MG63 (cell line): ENCODE data around the gene UBE4A. TPM values are rescaled to one million over a fixed set of nuclear protein-coding genes. Genes with fewer than 3 reads are reported as not detected.

Experiments used
- DNase-seq: peaks from one replicate; pipeline ENCODE4 v3.0.0-alpha.2; 2020
- H3K27me3 ChIP-seq: fragments of 250-450 bp; sonication (Bioruptor Pico); 2 replicates; pipeline ENCODE4 v1.5.1; 2020; ENCODE audit warnings: mild to moderate bottlenecking, moderate library complexity
- H3K36me3 ChIP-seq: fragments of 250-450 bp; sonication (Bioruptor Pico); 2 replicates; pipeline ENCODE4 v1.5.1; 2020; ENCODE audit warnings: mild to moderate bottlenecking, moderate library complexity
- H3K4me3 ChIP-seq: fragments of 250-450 bp; sonication (Bioruptor Pico); 2 replicates; pipeline ENCODE4 v1.5.1; 2020; ENCODE audit warnings: mild to moderate bottlenecking, moderate library complexity
- H3K9me3 ChIP-seq: fragments of 250-450 bp; sonication (Bioruptor Pico); 2 replicates; pipeline ENCODE4 v1.5.1; 2020; ENCODE audit warnings: mild to moderate bottlenecking, moderate library complexity
- total RNA-seq: library from RNA; depleted of rRNA; stranded (reverse); fragments of >200 nt; shearing (Covaris generic); gene quantifications from 2 replicates; pipeline ENCODE4 v1.2.3, GENCODE V29; 2014; ENCODE audit warnings: low replicate concordance

The UBE4A gene
- total RNA-seq, 1 experiment from 2014 or later, result 30.3 TPM

DNA sequence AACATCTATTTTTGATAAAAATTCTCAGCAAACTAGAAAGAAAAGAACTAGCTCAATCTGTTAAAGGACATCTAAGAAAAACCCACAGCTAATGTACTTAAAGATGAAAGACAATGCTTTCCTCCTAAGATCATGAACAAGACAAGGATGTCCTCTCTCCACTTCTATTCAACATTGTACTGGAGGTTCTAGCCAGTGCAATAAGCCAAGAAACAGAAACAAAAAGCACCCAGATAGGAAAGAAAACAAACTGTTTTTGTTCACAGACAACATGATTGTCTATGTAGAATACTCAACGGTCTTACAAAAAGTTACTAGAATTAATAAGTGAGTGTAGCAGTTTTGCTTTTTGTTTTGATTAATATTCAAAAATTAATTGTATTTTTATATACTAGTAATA is 24.7 kb upstream of the UBE4A start:
- Histone ChIP-seq H3K4me3 (no peak overlapping the region), H3K9me3 (no peaks in the 10 kb centered on the region), H3K27me3 (no peaks in the 10 kb centered on the region; the same call in 1 of the 2 replicates), H3K36me3 (no peaks in the 10 kb centered on the region)
- DNase-seq, result no peak

DNA sequence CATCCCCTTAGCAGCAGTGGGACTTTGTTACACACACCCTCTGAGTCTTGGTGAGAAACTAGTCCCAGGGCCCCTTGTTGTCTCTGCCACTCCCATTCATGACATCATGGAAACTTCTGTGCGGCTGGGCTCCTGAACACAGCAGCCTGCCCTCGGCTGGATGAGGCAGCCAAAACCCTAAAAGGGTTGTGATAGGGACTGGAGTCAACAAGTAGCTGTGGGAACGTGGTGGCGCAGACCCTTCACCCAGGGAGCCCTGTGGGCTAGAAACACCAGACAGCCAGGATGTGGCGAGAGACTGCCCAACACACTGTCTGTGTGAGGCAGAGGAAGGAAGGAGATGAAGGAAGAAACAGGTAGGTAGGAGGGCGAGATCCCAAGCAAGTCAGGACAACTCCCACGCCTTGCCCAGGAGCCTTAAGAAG is 20.8 kb upstream of the UBE4A start:
- Histone ChIP-seq H3K36me3 (no peaks in the 10 kb centered on the region), H3K4me3 (no peak overlapping the region), H3K9me3 (no peaks in the 10 kb centered on the region), H3K27me3 (no peaks in the 10 kb centered on the region; the same call in 1 of the 2 replicates)
- no peak for DNase-seq

DNA sequence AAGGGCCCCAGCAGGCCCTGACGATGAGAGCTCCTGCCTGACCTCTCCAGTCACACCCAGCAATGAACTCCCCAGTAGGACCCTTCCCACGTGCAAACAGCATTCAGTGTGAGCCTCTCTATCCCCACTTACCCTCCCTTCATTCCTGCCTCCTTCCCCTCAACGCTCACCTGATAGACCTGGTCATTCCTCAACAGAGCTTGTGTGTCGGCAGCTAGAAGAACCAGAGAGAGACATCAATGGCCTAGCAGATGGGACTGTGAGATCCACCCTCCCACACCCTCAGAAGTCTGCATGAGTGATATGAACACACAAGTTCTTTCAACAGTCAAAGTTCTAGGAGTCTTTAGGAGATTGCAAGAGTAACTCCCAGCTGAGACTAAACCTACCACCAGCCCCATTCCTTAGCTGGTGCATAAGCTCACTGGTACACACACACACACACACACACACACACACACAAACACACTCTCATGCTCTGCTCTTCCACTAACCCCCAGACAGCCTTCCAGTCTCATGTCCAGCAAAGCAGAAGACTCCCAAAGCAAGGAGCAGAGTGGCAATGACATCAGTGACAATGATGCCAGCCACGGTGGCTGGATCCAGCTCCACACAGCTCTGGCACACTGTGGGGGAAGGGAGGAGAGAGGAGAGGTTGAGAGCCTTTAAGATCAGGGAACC is 20.0 kb upstream of the UBE4A start:
- no peaks in the 10 kb centered on the region; the same call in 1 of the 2 replicates for H3K27me3 ChIP-seq
- H3K9me3 ChIP-seq, result no peaks in the 10 kb centered on the region
- DNase-seq, result no peak
- H3K4me3 ChIP-seq, result no peak overlapping the region
- H3K36me3 ChIP-seq, result no peaks in the 10 kb centered on the region

DNA sequence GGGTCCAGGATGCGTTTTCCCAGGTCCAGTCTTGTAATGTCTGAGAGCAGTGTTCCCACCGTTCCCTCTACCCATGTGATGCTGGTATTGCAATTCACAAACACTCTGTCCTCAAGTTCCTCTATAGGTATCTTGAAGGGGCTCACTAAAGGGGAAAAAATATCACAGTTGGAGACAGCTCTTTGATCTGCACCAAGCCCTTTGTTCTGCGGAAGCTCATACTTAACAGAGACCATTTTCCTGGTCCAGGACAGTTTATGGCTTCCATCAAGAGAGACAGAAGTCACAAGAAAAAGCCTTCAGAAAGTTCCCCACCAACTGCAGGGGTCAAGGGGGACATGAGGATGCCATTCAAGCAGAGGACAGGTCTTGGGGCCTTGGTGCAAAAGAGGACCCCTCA is 19.0 kb upstream of the UBE4A start:
- Histone ChIP-seq H3K27me3 (peaks cover 2% of the 10 kb centered on the region; the same call in 1 of the 2 replicates), H3K9me3 (no peaks in the 10 kb centered on the region), H3K4me3 (no peak overlapping the region), H3K36me3 (no peaks in the 10 kb centered on the region)
- no peak for DNase-seq

DNA sequence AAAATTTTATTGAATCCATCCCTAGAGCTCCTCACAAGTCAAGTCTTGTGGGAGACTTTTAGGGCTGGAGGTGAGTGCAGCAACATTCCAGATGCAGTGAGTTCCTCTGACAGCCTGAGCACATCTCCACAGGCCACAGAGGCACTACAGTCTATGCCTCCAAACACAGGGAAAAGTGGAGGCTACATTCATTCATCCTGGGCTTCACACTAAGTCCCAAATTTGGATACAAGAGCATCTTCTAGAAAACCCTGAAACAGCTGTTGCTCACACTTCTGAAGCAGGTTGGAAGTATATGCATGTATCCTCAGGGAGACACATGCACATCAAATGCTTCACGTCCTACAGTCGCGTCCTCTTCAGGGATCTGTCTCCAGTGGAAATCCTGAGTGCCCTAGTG is 18.1 kb upstream of the UBE4A start:
- Histone ChIP-seq H3K27me3 (peaks cover 2% of the 10 kb centered on the region; the same call in 1 of the 2 replicates), H3K36me3 (no peaks in the 10 kb centered on the region), H3K4me3 (no peak overlapping the region), H3K9me3 (no peaks in the 10 kb centered on the region)
- no peak for DNase-seq

DNA sequence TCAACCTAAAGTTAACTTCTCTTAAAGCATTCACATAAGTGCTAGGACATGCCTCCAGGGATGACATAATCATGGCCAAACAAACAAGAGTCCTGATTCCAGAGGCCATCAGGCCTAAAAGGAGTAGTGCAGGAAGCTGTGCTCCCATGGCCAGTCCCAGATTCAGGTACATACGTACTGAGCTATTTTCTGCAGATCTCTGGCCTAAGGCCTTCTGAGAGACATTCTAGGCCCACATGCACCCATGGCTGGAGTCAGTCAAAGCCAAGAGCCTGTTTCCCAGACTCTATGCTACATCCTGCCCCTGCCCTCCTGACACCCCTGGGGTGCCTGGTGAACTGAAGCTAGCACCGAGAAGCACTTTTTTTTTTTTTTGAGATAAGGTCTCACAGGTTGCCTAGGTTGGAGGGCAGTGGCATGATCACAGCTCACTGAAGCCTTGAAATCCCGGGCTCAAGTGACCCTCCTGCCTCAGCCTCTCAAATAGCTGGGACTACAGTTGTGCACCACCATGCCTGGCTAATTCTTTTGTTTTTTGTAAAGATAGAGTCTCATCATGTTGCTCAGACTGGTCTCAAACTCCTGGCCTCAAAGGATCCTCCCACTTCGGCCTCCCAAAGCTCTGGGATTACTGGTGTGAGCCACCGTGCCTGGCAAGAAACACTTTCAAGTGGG is 17.4 kb upstream of the UBE4A start:
- Histone ChIP-seq H3K4me3 (no peak overlapping the region), H3K27me3 (peaks cover 2% of the 10 kb centered on the region; the same call in 1 of the 2 replicates), H3K36me3 (no peaks in the 10 kb centered on the region), H3K9me3 (no peaks in the 10 kb centered on the region)
- DNase-seq, result no peak

DNA sequence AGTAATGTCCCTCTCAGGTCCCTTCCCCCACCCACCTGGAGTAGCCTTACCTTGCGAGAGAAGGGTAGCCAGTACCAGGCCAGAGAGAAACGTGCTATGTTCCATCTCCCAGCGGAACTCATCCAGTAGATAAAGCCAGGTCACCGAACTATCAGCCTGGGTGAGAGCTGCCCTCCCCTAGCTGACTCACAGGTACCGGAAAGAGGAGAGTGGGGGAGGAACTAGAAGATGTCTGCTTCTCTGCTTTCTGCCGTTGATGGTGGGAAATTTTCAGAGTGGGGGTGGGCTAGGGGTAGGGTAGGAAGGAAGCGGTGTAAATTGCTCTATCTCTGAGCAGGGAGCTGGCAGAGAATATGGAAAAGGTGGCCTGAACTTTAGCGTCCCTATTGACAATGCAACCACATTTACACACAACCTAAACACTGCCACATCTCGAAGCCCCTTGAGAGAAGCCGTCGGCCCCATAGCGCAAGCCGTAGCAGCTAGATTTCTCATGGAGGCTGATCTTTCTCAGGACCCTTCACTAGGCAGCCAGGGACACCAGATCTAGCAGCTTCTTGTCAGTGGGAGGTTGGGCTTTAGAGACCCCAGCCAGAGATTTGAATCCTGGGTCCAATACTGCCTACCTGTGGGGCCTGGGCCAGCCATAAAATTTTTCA is 16.8 kb upstream of the UBE4A start, which contains the start of gene CD3D:
Gene CD3D (minus strand): TSS at position 203 of the 659 bp plus-strand sequence. CDS start 98 bp downstream, at position 105.
- Histone ChIP-seq H3K9me3 (no peaks in the 10 kb centered on the region), H3K27me3 (peaks cover 2% of the 10 kb centered on the region; the same call in 1 of the 2 replicates), H3K4me3 (no peak within 1 kb of the TSS), H3K36me3 (no peaks in the 10 kb centered on the region)
- DNase-seq, result no peak

DNA sequence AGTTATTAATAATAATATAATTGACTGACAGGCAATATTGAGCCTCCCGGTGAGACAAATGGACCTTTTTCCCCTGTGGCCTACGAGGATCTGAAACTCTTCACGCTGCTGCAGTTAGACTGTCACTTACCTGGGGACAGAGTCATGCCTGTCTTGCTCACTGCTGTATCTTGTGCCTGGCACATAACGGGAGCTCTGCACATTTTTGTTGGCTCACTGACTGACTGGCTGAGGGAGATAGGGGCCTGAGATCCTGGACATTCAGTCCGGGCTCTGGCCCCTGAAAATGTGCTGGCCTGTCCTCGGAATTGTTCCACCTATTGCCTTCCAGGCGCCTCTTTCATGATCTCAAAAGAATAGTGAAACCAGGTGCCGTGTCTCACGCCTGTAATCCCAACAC is 16.2 kb upstream of the UBE4A start:
- DNase-seq, result no peak
- no peaks in the 10 kb centered on the region for H3K36me3 ChIP-seq
- H3K27me3 ChIP-seq, result peaks cover 6% of the 10 kb centered on the region
- H3K4me3 ChIP-seq, result no peak overlapping the region
- H3K9me3 ChIP-seq, result no peaks in the 10 kb centered on the region

DNA sequence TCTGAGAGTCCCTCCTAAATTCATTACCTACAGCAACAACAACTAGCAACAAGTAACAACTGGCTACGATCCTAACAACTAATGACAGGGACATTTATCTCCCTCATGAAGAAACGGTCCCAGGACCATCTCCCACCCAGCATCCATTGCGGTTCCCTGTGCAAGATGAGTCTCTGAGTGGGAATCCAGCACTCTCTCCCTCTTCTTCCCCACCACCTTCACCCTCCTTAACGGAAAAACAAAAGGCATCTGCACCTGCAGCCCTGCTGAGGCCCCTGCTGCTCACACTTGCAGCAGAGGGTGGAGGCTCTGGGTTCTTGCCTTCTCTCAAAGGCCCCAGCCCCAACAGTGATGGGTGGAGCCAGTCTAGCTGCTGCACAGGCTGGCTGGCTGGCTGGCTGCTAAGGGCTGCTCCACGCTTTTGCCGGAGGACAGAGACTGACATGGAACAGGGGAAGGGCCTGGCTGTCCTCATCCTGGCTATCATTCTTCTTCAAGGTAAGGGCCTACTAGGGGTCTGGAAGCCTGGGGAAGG is 15.4 kb upstream of the UBE4A start, which contains the start of gene CD3G:
Gene CD3G (plus strand): TSS at position 364 of the 535 bp plus-strand sequence. CDS start 80 bp downstream, at position 444.
- DNase-seq, result no peak
- Histone ChIP-seq H3K9me3 (no peaks in the 10 kb centered on the region), H3K27me3 (peaks cover 14% of the 10 kb centered on the region), H3K4me3 (no peak within 1 kb of the TSS), H3K36me3 (no peaks in the 10 kb centered on the region)

DNA sequence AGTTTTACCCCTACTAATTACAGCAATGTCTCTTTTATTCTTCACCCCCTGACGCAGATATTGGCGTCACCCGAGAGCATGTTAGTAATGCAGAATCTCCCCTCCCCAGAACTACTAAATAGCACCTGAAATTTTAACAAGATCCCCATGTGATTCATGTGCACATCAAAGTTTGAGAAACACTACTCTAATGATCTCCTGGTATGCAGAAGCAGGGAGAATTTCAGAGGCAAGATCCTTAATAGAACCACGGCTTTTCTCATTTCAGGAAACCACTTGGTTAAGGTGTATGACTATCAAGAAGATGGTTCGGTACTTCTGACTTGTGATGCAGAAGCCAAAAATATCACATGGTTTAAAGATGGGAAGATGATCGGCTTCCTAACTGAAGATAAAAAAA is 9.9 kb upstream of the UBE4A start:
- Histone ChIP-seq H3K36me3 (no peaks in the 10 kb centered on the region), H3K4me3 (no peak overlapping the region), H3K9me3 (no peaks in the 10 kb centered on the region), H3K27me3 (peaks cover 32% of the 10 kb centered on the region)
- DNase-seq, result no peak

DNA sequence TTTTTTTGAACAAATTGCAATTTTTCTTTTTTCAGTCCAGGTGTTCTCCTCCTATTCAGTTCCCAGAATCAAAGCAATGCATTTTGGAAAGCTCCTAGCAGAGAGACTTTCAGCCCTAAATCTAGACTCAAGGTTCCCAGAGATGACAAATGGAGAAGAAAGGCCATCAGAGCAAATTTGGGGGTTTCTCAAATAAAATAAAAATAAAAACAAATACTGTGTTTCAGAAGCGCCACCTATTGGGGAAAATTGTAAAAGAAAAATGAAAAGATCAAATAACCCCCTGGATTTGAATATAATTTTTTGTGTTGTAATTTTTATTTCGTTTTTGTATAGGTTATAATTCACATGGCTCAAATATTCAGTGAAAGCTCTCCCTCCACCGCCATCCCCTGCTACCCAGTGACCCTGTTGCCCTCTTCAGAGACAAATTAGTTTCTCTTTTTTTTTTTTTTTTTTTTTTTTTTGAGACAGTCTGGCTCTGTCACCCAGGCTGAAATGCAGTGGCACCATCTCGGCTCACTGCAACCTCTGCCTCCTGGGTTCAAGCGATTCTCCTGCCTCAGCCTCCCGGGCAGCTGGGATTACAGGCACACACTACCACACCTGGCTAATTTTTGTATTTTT is 6.2 kb upstream of the UBE4A start:
- Histone ChIP-seq H3K36me3 (no peaks in the 10 kb centered on the region), H3K27me3 (peaks cover 27% of the 10 kb centered on the region), H3K9me3 (no peaks in the 10 kb centered on the region), H3K4me3 (no peak overlapping the region)
- DNase-seq, result no peak

DNA sequence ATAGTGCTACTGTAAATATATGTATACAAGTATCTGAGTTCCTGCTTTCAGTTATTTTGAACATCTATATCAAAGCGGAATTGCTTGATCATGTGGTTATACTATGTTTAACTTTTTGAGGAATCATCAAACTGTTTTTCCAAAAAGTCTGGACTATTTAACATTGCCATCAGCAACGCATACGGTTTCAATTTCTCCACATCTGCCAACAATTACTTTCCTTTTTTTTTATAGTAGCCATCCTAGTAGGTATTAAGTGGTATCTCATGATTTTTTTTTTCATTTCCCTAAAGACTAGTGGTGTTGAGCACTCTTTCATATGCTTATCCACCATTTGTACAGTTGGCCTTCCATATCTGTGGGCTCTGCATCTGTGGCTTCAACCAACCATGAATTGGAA is 1.3 kb upstream of the UBE4A start:
- H3K9me3 ChIP-seq, result no peaks in the 10 kb centered on the region
- peaks cover 3% of the 10 kb centered on the region; the same call in 1 of the 2 replicates for H3K36me3 ChIP-seq
- DNase-seq, result no peak
- H3K4me3 ChIP-seq, result no peak overlapping the region
- no peaks in the 10 kb centered on the region for H3K27me3 ChIP-seq

DNA sequence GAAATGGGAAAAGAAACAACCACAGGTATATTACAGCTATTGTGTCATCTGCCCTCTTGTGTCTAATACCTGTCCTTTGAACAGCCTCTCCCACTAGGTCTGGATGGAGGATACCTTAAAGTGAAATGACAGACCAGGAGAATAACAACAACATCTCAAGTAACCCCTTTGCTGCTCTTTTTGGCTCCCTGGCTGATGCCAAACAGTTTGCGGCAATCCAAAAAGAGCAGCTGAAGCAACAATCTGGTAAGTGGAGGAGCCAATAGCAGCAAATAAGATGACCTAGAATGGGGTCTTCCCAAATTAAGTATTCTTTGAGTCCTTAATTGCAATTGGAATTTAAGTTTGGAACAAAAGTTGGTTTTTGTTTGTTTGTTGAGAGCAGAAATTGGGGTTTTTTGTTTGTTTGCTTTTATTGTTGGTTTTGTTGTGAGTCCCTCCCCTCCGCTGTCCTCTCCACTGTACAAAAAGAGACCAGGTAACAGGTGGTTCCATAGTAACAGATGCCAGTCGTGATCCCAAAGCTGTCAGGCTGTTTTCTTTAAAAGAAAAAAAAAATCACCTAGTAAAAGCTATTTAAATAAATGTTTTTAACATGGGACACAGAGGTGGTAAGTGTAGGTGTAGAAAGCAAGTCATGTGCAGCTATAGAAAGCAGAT is 5.7 kb downstream of the UBE4A start:
- no peak overlapping the region for H3K4me3 ChIP-seq
- DNase-seq, result no peak
- H3K36me3 ChIP-seq, result peaks cover 37% of the 10 kb centered on the region
- no peaks in the 10 kb centered on the region for H3K9me3 ChIP-seq
- no peaks in the 10 kb centered on the region for H3K27me3 ChIP-seq

DNA sequence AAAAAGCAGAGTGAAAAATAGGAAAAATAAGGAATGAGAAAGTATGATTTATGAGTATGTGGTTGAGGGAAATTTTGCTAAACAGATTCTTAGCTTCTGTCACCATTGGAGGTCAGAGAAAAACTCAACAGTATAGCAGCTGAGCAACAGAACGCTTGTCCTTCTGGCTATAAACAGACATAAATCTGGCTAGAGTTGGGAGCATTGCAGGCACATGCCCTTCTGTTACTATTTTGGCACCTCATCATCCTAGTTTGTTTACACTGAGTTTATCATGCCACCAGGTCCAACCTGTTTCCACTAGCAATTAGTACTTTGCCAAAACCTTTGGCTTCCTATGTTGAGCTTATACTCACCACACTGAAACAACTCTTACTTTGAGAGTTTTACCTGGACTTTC is 6.9 kb downstream of the UBE4A start:
- Histone ChIP-seq H3K4me3 (no peak overlapping the region), H3K36me3 (peaks cover 46% of the 10 kb centered on the region), H3K9me3 (no peaks in the 10 kb centered on the region), H3K27me3 (no peaks in the 10 kb centered on the region)
- DNase-seq, result no peak

DNA sequence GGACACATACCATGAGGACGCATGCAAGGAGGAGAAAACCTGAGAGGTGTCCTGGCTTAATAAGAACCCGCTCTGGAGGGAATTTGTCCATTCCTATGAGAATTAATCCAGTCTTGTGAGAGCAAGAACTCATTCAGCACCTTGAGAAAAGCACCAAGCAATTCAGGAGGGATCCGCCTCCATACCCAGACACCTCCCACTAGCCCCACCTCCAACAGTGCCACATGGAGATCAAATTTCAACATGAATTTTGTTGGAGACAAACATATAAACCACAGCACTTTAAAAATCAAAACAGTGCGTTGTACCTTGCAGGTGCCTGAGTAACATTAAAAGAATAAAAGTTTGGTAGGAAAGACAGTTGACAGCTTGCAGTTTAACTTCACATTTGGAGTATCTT is 11.4 kb downstream of the UBE4A start:
- no peaks in the 10 kb centered on the region for H3K9me3 ChIP-seq
- peaks cover 63% of the 10 kb centered on the region for H3K36me3 ChIP-seq
- DNase-seq, result no peak
- H3K27me3 ChIP-seq, result no peaks in the 10 kb centered on the region
- no peak overlapping the region for H3K4me3 ChIP-seq

DNA sequence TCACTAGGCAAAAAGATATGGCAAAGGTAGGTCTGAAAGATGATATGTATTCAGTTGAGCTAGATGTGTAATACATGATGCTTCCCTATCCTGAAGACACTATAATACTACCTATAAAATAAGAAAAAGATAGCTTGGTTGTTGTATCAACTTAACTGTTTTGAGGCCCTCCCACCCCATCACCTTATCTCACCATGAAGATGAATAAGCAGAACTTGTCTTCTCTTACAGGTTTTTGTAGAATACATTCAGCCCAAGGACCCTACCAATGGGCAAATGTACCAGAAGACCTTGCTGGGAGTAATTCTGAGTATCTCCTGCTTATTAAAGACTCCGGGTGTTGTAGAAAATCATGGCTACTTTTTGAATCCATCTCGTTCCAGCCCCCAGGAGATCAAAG is 13.9 kb downstream of the UBE4A start:
- H3K27me3 ChIP-seq, result no peaks in the 10 kb centered on the region
- H3K36me3 ChIP-seq, result peaks cover 73% of the 10 kb centered on the region
- no peak overlapping the region for H3K4me3 ChIP-seq
- DNase-seq, result no peak
- H3K9me3 ChIP-seq, result no peaks in the 10 kb centered on the region
